ENCODE data around the gene RET. TPM values are rescaled to one million over a fixed set of nuclear protein-coding genes. Genes with fewer than 3 reads are reported as not detected.
A peak's percentile ranks its signal among the peaks of the same experiment; 100 is the strongest.

The RET gene
- under 1 TPM in 1 of 2 experiments, not detected in 1; 0.22 TPM for total RNA-seq

DNA sequence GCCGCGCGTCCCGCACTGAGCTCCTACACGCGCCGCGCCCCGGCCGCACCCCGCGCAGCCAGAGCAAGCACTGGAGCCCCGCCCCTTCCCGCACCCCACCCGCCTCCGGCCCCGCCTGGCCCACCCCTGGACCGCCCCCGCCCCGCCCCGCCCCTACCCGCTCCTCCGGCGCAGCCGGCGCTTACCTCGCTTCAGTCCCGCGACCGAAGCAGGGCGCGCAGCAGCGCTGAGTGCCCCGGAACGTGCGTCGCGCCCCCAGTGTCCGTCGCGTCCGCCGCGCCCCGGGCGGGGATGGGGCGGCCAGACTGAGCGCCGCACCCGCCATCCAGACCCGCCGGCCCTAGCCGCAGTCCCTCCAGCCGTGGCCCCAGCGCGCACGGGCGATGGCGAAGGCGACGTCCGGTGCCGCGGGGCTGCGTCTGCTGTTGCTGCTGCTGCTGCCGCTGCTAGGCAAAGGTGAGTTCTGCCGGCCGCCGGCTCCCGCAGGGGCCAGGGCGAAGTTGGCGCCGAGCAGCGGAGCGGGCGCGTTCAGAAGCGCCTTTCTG lies at the start of gene RET:
Gene RET, plus strand, starts transcription at position 194 of the 545 bp plus-strand sequence. Its CDS starts 190 bp downstream, at position 384.
- POLR2A ChIA-PET: no interaction called here
- Mint-ChIP-seq H3K27ac (no peak within 1 kb of the TSS), H3K9me3 (no peaks in the 10 kb centered on the region), H3K4me3 (peak within 1 kb of the TSS; percentile 52), H3K27me3 (peaks cover 35% of the 10 kb centered on the region), H3K4me1 (peaks cover 3% of the 10 kb centered on the region), H3K36me3 (no peaks in the 10 kb centered on the region)
- DNase-seq: peak; percentile 58
- ATAC-seq (ENCODE audit: low read depth): peak; percentile 65

- H3K36me3 Mint-ChIP-seq: no peaks in the 10 kb centered on the region
- no peak for DNase-seq
- H3K4me3 Mint-ChIP-seq: no peak overlapping the region
- POLR2A ChIA-PET: no interaction called here
- no peaks in the 10 kb centered on the region for H3K4me1 Mint-ChIP-seq
- no peak for ATAC-seq (ENCODE audit: low read depth)
- H3K9me3 Mint-ChIP-seq: peaks cover 2% of the 10 kb centered on the region
- H3K27me3 Mint-ChIP-seq: peaks cover 5% of the 10 kb centered on the region
- no peak overlapping the region for H3K27ac Mint-ChIP-seq
Measured at GRCh38 chr10:43027331-43027955, 49.4 kb upstream of the RET start.

DNA sequence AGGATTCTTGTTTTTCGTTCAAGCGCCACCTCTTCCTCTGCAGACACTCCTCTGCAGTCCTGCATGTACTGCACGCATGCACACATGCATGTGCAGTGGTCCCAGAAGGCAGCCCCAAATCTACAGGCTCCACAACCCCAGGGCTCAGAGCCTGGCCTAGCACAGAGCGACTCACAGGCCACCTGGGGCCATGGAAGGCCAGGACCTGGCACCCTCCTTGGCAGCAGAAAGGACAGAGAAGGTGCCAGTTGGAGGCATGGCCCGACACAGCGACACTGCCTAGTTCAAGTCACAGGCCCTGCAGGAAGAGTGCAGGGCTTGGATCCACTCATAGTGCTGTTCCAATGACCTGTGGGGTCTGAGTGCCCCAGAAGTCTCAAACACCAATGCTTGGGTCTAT lies 48.7 kb upstream of the RET start:
- peaks cover 8% of the 10 kb centered on the region for H3K9me3 Mint-ChIP-seq
- no peak for ATAC-seq (ENCODE audit: low read depth)
- POLR2A ChIA-PET: no interaction called here

GRCh38 chr10:43029043-43029442 lies 47.8 kb upstream of the RET start:
- Mint-ChIP-seq H3K9me3 (peaks cover 11% of the 10 kb centered on the region), H3K27me3 (peaks cover 5% of the 10 kb centered on the region), H3K4me1 (no peaks in the 10 kb centered on the region), H3K4me3 (no peak overlapping the region), H3K36me3 (peaks cover 2% of the 10 kb centered on the region), H3K27ac (no peak overlapping the region)
- no peak for DNase-seq
- no peak for ATAC-seq (ENCODE audit: low read depth)
- POLR2A ChIA-PET: no interaction called here

More for the DNA sequence above, 48.7 kb upstream of the RET start:
- H3K4me3 Mint-ChIP-seq: no peak overlapping the region
- DNase-seq: no peak
- peaks cover 2% of the 10 kb centered on the region for H3K36me3 Mint-ChIP-seq
- H3K27ac Mint-ChIP-seq: no peak overlapping the region
- H3K27me3 Mint-ChIP-seq: peaks cover 5% of the 10 kb centered on the region
- H3K4me1 Mint-ChIP-seq: no peaks in the 10 kb centered on the region

- Mint-ChIP-seq H3K4me3 (no peak overlapping the region), H3K36me3 (peaks cover 2% of the 10 kb centered on the region), H3K4me1 (no peaks in the 10 kb centered on the region), H3K27me3 (peaks cover 3% of the 10 kb centered on the region), H3K27ac (no peak overlapping the region), H3K9me3 (peaks cover 12% of the 10 kb centered on the region)
- ATAC-seq (ENCODE audit: low read depth): no peak
- POLR2A ChIA-PET: no interaction called here
- DNase-seq: no peak
Measured at GRCh38 chr10:43032613-43033012, 44.3 kb upstream of the RET start.

GRCh38 chr10:43035800-43036199 lies 41.1 kb upstream of the RET start:
- no peaks in the 10 kb centered on the region for H3K4me1 Mint-ChIP-seq
- no peaks in the 10 kb centered on the region for H3K27me3 Mint-ChIP-seq
- H3K9me3 Mint-ChIP-seq: peaks cover 12% of the 10 kb centered on the region
- H3K36me3 Mint-ChIP-seq: peaks cover 2% of the 10 kb centered on the region
- H3K4me3 Mint-ChIP-seq: no peak overlapping the region
- no peak for ATAC-seq (ENCODE audit: low read depth)
- no peak for DNase-seq
- POLR2A ChIA-PET: no interaction called here
- H3K27ac Mint-ChIP-seq: no peak overlapping the region

GRCh38 chr10:43036481-43037428 lies 40.1 kb upstream of the RET start:
- Mint-ChIP-seq H3K9me3 (peaks cover 12% of the 10 kb centered on the region), H3K36me3 (peaks cover 2% of the 10 kb centered on the region), H3K27me3 (no peaks in the 10 kb centered on the region), H3K27ac (no peak overlapping the region), H3K4me1 (no peaks in the 10 kb centered on the region), H3K4me3 (no peak overlapping the region)
- ATAC-seq (ENCODE audit: low read depth) (no peak), DNase-seq (no peak)
- POLR2A ChIA-PET: no interaction called here

DNA sequence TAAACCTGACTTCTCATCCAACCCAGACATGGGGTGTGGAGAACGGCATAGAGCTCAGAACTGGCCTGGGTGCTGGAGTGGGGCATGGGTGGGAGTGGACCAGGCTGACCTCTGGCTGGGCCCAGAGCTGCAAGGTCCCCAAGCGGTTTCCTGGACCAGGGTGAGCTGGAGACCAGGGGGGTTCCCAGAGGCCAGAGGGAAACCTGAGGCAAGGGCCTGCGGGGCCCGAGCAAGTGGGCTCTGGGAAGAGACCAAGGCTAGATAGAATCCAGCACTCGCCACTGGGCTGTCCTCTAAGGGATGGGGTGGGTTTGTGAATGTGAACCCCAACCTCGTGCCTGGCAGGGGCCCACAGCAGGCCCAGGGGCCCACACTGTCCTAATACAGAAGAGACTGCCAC lies 39.4 kb upstream of the RET start:
- Mint-ChIP-seq H3K27ac (no peak overlapping the region), H3K36me3 (peaks cover 2% of the 10 kb centered on the region), H3K9me3 (peaks cover 10% of the 10 kb centered on the region), H3K4me1 (no peaks in the 10 kb centered on the region), H3K27me3 (no peaks in the 10 kb centered on the region), H3K4me3 (no peak overlapping the region)
- no peak for DNase-seq
- POLR2A ChIA-PET: no interaction called here
- ATAC-seq (ENCODE audit: low read depth): no peak

GRCh38 chr10:43037942-43038782 lies 38.7 kb upstream of the RET start:
- POLR2A ChIA-PET: no interaction called here
- no peak for DNase-seq
- H3K27ac Mint-ChIP-seq: no peak overlapping the region
- no peaks in the 10 kb centered on the region for H3K36me3 Mint-ChIP-seq
- no peak overlapping the region for H3K4me3 Mint-ChIP-seq
- H3K9me3 Mint-ChIP-seq: peaks cover 4% of the 10 kb centered on the region
- no peaks in the 10 kb centered on the region for H3K4me1 Mint-ChIP-seq
- ATAC-seq (ENCODE audit: low read depth): no peak
- H3K27me3 Mint-ChIP-seq: no peaks in the 10 kb centered on the region

- no peaks in the 10 kb centered on the region for H3K27me3 Mint-ChIP-seq
- no peaks in the 10 kb centered on the region for H3K36me3 Mint-ChIP-seq
- no peaks in the 10 kb centered on the region for H3K4me1 Mint-ChIP-seq
- DNase-seq (no peak), ATAC-seq (ENCODE audit: low read depth) (no peak)
- H3K9me3 Mint-ChIP-seq: peaks cover 2% of the 10 kb centered on the region
- POLR2A ChIA-PET: no interaction called here
- H3K27ac Mint-ChIP-seq: no peak overlapping the region
- no peak overlapping the region for H3K4me3 Mint-ChIP-seq
Measured at GRCh38 chr10:43038783-43039623, 37.9 kb upstream of the RET start.

- ATAC-seq (ENCODE audit: low read depth) (peak; percentile 37), DNase-seq (no peak)
- H3K27ac Mint-ChIP-seq: no peak overlapping the region
- H3K4me3 Mint-ChIP-seq: no peak overlapping the region
- H3K9me3 Mint-ChIP-seq: no peaks in the 10 kb centered on the region
- no peaks in the 10 kb centered on the region for H3K36me3 Mint-ChIP-seq
- POLR2A ChIA-PET: no interaction called here
- H3K4me1 Mint-ChIP-seq: no peaks in the 10 kb centered on the region
- no peaks in the 10 kb centered on the region for H3K27me3 Mint-ChIP-seq
Measured at GRCh38 chr10:43039624-43040481, 37.0 kb upstream of the RET start.
